C1 segment of cervical spinal cord (tissue), 14 donors: ENCODE measurements around the gene STN1.

ENCODE experiments used
- DNase-seq, 14 donors: peaks; one replicate each; lab custom pipeline; 2025; lab: John Stamatoyannopoulos, UW

The STN1 gene

DNA sequence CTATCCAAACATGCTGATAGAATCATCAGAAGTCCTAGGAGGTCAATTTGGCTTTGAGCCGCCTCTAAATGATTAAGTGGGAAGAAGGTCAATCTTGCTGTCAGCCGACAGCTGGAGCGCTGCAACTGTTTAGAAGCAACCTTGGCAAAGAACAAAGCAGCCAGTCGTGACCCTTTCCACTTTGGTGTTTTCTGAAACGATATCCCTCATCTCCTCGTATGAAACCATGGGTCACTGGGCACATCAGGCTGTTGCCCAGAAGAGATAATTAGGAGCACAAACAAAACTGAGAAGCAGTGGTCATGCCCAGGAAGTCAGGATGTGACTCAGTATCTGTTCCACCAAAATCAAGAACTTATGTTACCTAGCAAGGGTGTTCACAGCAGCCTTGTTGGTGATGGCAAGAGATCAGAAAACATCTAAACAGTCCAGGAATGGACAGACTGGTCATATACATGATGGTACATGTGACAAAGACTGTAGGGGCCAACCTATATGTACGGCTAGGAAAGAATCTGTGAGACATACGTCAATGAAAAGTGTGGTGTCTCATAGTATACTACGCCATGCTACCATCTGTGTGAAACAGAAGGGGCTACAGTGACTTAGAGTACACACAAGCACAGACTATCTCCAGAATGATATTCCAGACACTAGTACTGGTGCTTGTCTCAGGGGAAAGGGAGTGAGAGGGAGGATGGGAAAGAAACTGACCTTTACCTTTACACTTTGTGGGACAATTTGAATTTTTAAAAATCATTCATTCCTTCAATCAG, 22.4 kb downstream of the STN1 start:
- no peak for DNase-seq

DNA sequence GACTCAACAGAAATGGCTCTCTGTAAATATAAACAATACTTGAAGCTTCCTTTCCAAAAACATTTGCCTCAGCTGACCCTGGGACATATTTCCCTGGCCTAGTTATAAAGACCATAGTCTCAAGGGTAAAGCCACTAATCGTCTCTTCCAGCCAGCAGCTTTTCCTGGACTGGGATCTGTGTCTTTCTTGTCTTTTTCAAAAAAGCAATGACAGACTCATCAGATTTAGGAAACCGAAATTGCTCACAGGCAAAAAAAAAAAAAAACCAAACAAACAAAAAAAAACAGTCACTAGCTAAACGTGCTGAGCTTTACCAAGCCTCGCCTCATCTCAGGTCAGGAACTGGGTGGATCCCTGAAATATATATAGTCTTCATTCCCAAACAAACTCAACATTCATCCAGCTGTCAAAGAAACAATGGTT, 23.5 kb downstream of the STN1 start:
- no peak for DNase-seq

DNA sequence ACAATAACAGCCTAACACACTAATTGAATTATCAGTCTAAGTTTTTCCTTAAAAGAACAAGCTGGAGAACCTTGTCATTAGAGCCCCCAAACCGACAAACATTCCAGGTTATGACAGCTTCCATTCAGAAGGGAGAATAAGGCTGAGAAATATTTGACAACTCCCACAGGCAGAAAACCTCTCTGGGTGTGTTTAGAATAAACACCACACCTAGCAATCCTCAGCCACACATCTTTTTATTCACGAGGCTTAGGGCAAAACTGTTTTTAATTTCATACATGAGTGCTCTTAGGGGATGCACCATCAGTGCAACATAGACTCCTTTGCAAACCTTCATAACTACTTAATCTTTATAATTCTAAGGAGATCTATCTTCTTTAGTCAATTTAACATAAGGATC, 24.2 kb downstream of the STN1 start:
- DNase-seq = no peak

DNA sequence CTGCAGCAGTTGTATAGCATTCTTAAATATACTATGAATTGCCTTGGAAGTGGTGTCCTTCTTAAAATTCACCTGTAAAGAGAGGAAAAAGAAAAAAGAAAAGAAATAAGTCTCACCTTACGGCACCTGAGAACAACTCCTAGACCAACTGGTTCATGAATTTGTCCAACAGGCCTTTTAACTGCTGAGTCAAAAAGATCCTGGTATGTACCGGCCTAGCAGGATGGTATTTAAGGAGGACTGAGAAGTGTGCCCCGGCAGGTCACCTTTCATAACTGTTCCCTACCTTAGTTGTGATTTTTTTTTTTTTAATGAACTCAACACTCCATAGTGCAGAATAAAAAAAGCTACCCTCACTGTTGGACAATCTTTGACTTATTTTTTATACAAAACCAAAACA, 25.8 kb downstream of the STN1 start:
- no peak for DNase-seq

DNA sequence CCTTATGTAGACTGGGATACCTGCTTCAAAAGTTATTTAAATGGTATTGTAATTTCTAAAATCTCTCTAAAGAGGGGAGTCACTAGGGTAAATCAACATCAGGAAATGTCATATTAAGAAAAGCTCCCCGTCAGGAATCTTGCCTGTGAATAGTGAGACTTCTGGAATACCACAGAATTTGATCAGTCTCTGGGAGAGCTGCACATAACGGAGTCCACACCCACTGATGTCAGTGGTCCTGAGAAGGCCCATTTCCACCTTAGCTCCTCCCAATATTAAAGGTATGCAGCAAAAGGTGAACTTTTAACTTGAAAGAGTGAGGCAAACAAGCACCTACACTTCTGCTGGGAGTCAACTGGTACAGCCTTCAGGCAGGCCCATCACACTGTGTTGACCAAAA, 27.3 kb downstream of the STN1 start:
- DNase-seq = no peak

DNA sequence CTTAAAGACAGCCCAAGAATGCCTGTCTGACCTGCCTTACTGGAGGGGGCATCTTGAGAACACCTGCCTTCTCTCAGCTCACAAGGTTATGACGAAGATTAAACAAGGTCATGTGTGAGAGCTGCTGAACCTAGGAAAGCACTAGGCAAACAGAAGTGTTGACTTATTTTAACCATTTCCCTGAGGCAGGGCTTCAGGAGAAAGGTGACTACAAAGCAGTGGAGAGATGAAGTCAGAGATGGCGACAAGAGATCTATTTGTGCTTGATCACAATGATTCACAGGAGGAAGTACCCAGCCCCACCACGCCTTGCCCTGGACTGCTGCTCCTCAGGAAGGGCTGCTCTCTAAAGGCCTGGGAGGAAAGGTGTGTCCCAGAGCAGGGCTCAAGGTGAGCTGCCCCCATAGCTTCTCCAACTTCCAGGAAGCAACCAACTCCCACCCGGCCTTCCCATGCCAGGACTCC, 27.8 kb downstream of the STN1 start:
- DNase-seq = no peak

DNA sequence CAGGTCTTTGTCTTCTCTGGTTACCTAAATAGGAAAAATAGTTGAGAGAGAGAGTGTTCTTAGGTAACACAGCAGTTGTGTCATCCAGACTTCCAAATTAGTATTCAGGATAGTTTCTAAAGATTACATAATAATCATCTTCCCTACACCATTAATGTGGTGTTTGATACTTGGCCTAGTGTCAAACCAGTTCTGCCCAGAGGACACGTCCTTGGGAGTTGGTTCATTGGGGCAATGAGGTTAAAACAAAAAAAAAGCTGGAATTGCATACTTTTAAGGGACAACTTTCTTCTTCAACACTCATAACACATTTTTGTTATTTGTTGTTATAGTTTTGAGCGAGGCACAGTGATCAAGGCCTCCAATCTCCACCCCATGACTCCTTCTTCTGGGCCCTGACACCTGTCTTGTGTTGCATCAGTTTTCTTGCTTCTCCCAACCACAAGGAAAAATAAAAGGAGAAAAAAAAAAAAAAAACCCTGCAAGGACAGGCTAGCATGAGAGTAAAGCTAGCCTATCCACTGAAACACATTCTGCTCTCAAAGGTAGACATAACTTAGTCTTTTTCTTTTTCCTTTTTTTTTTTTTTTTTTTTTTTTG, 28.8 kb downstream of the STN1 start:
- no peak for DNase-seq

DNA sequence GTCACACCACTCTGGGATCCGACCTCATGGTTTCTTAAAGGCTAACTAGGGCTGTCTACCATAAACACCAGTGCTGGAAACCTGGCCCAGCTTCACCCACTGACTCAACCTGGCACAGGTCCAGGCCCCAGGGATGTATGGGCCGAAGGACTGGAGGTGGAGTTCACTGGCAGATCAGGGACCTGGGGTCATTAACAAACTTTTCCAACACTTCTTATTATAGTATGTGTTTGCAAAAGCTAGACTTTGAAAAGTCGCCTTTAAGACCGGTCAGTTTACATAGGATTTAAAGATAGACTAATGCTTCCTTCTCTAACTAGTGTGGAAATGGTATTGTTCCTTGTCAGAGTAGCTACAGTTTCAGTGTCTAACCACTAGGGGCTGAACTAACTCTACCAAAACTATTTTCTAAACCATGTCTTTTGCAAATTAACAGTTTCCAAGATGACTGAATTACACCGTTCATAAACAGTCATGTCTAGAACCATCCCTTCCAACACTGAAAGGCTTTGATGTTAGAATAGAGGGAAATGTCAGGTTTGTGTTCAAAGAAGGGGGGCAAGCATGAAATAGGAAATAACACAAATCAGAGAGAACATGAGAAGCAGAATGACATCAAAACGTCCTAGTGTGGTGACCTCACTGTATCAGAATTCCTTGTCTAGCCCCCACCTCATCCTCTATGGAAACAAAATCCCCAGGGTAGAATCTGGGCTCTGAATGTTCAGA, 29.7 kb downstream of the STN1 start:
- DNase-seq = peak in 4 of 14 donors; percentile 7 to 71 (median 31)

DNA sequence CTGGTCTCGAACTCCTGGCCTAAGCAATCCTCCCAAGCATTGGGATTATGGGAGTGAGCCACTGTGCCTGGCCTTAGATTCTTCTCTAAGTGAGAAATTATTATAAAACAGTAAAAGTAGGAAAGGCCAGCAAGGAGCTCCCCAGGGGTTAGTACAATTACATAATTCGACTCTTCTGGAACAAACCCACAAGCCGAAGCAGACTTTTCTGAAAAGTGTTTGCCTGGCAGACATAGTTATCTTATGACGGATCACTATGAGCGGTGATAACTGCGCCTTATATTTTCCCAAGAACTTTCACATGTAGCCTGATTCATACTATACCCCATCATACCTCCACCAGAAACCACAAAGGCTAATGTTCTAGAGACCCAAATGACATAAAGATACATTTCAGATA, 32.4 kb downstream of the STN1 start:
- DNase-seq = no peak

DNA sequence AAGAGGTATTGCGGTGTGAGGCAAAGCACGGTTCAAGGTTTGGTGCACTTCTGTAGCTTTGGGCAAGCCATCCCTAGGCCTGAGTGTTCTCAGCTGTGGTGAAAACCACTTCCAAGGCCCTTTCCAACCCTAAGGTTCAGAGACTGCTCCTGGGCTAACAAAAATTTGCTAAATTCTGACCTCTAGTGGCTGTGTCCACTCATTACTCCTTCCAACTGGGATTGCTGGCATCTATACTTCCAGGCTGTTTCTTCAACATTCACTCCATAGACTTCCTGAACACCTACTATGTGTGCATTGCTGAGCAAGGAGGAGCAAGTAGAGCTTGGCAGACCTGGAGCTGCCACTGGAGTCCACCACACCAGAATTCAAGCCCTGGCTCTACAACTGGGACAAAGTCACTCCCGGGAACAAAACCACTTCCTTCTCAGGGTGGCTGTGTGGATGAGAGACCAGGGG, 33.3 kb downstream of the STN1 start:
- DNase-seq = peak in 11 of 14 donors; percentile 9 to 44 (median 24)

DNA sequence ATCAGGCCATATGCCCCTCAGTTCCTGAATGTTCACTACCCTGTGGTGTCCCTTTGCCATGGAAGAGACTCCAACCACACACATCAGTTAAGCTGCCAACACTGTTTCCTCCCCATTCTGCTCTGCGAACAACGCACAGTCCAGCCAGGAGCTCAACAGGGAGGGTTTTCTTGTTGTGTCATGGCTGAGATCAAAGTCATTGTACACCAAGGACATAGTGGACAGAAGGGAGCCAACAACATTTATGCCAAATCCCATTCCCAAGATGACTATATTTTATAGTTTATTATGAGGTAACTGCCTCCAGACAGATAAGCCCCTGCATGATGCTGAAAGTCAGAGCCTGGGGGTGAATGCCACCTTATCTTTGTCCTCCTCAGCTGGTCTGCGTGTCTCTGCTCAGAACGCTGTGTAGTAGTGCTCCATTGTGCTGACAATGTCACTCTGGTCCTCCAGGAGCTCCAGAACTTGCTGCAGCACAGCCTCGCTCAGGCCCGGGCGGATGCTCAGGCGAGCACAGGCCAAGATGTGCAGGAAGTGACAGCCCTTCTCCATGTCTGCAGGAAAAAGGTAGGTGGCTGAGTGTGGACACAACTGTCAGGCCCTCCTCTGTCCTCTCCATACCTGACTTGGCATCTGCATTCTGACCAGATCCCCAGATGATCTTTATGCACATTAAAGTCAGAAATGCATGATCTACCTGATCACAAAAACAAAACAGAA, 35.5 kb downstream of the STN1 start:
- peak in 1 of 14 donors; percentile 48 for DNase-seq

DNA sequence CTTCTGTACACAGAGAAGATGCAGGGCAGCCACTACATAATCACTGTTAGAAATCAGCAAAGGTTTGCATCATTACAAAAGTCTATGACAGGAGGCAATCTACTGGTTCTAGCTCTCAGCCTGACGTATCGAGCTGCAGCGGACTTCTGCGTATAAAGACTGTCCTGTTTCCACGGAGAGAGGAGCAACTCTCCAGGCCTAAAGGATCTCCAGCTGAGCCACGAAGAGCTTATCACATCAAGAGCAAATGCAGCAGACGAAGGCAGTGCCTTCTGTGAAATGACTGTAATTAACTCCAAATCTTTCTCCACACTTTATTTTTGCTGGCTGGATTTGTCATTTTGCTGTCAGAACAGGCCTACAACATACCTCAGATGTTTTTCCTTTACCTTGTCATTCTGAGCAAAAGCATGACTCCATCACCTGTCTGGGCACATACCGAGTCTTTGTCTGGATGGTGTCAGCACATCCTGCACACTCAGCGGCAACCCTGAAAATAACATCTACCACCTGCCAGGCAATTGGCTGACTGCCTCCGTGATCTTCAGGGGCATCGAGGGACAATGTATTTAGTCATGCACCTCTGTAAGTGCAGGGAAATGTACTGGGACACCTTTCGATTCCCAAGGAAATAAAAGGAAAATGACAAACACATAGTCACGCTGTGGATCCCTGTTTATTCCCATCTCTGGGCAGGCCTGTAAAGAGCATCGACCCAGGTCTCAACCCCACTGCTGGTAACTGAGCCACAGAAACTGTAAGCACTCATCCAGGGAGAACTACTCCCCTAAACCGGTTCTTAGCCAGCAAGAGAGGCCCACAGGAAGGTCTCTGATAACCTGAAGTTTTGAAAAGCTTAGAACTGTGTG, 36.3 kb downstream of the STN1 start:
- DNase-seq = peak in 1 of 14 donors; percentile 73

DNA sequence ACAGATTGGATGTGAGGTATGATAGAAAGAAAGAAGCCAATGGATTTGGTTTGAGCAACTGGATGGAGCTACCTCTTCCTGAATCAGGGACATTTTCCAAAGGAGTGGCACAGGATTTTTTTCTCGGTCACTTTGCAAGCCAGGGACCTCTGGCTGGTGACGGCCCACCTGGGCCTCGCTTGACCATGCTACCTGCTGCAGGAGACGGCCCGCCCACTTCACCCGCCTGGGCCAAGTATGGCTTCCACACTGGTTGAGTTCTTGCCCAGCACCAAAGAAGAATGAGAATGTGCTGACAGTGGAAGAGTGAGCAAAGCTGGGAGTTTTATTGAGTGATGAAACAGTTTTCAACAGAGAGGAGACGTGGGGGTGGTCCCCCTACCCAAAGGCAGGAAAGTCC, 38.2 kb downstream of the STN1 start:
- DNase-seq = no peak

DNA sequence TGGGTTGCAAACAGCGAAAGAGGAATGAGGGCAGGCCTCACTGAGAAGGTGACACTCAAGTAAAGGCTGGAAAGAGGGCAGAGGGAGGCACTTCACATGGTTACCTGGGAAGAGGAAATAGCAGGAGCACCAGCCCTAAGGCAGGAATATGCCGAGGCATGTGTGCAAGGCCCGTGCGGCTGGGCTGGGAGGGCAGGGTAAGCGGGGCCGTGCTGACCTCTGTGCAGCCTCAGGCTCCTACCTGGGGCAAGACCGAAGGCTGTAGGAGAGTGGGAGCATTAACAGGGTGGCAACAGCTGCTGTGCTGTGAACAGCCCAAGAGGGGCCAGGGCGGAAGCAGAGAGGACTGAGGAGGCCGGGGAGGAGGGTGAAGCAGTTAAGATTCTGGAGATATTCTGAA, 38.6 kb downstream of the STN1 start:
- no peak for DNase-seq

DNA sequence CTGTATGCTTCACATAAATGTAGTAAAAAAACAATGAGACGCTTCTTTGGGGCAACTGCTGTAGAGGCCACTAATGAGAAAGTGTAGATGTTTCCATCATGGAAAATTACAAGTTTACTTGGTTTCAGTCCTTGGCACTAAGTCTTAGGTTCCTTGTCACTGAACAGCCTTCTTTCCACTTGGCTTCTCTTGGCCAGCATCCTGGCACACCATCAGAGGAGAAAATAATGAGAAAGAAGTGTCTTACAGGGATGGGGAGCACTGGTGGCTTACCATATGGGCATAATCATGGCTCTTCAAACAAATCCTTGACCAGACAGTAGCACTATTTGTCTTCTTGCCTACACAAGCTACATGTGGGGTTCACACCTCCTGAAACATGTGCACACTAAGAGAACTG, 40.1 kb downstream of the STN1 start:
- DNase-seq = peak in 1 of 14 donors; percentile 55

DNA sequence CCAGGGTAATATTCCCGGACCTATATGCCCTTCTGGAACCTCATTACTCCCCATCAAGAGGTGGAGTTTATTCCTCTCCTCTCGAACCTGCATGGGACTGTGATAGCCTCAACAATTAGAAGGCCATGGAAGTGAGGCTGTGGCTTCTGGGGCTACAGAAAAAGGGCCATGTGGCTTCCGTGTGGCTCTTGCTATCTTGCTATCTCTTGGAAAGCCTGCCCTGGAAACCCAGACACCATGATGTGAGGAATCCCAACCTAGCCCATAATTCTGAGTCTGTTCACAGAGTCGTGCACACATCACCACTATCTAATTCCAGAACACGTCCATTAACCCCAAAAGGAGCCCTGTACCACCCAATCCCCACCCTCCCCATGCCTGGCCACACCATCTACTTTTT, 41.8 kb downstream of the STN1 start:
- DNase-seq = no peak

DNA sequence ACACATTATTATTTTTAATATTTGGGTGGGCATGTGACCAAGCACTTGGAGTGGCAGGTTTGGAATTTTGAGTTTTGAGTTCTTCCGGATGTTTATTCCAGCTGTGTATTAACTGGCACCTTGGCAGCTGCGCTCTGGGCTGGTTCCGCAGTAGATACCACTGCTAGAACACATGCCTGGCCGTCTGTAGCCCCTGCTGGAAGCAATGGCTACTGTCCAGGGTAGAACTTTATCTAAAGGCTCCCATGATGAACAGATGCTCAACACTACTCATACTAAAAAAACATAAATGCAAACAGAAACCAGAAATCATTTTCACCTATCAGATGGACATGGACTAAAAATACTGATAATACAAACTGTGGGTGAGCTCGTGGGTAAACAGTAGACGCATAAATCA, 43.3 kb downstream of the STN1 start:
- no peak for DNase-seq

DNA sequence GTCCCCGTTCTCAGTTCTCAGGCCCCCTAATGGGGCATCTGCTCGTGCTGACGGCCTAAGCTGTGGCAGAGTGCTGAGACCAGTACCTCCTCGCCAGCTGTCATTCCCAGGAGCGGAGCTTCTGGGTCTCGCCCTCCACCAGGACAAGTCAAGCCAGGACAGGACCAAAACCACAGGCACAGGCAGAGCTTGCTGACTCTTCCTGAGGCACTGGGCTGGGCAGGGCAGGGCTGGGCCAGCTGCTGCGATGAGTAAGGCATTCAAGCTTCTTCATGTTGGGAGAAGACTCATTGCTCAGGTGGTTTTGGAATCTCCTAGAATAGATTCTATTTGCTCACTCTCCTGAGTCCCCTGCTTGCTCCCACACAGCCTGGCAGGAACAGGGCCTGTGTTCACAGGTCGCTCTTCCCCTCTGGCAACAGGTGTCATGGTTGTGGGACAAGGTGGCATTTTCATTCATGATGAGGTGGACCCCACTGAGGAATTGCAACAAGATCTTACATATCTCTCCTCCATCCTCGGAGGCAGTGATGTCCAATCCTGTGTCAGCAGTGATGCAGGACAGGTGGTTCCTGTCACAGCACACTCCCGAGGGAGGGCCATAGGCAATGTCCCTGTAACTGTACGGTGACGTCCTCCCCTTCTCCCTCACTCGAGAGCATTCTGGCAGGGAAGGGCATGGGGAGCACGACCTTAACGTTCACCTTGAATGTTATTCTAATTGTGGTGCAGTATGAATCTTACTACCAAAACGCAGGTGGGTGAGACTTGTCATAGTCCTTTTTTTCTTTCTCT, 45.6 kb downstream of the STN1 start:
- no peak for DNase-seq

DNA sequence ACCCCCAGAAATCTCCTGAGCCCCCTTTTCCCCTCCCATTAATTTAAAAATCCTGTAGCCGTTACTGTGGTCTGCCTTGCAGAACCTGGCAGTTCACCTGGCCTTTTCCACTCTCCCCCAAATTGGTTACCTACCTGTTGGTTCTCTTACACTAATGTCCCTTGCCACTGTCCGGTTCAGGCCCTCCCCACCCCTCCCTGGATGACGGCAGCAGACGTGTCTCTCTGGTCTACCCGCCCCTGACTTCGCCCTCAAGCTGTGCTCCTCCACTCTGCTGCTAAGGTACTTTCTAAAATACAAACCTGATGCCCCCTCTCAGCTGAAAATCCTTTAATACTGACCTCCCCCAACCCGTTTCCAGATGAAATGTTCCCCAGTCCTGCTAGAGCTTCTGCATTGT, 47.0 kb downstream of the STN1 start:
- DNase-seq = no peak

DNA sequence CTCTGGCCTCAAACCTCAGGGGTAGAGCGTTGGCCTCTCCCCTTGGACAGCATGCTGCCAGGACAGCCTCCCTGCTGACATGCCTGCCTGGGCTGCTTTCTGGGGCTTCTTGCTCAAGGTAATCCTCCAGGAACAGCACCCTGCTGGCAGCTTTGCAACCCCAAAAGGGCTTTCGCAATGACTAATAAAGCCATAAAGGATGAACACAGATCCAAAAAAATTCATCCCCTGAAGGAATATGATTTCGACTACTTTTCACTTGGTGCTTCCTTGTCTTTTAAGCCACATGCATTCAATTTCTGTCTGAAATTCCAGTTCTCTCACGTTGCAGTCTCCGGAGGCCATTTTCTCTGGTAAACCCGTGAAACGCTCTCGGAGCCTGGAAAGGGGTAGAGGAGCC, 47.5 kb downstream of the STN1 start:
- DNase-seq = no peak
